IPS-18c (cell line): ENCODE results near the gene CYB561A3.
A peak's percentile ranks its signal among the peaks of the same experiment; 100 is the strongest.

Experiments
- H3K4me3 ChIP-seq: 2 replicates; pipeline ENCODE4 v1.7.0; 2013; ENCODE audit warnings: low read depth, mild to moderate bottlenecking, low read length, moderate library complexity; ENCODE audit not compliant: insufficient read depth
- H3K9me3 ChIP-seq: one replicate; pipeline ENCODE4 v1.6.1; 2013; ENCODE audit warnings: mild to moderate bottlenecking, low read length, moderate library complexity; ENCODE audit not compliant: control insufficient read depth, insufficient read depth

CYB561A3 gene

DNA sequence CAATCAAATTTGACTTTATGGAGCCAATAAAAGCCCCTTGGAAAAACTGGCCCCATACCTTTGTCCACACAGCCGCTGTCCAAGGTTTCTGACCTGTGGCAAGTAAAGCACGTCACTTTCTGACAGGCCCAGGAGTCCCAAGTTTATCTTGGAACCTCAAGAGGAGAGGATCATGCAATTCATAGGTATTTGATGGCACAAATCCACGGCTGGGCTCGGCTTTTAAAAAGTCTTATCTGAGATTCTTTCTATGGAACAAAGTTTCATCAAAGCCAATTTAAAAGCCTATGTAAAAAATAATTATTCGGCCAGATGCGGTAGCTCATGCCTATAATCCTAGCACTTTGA, 14.1 kb upstream of the CYB561A3 start:
- Histone ChIP-seq H3K4me3 (no peak overlapping the region), H3K9me3 (peaks cover 16% of the 10 kb centered on the region)

DNA sequence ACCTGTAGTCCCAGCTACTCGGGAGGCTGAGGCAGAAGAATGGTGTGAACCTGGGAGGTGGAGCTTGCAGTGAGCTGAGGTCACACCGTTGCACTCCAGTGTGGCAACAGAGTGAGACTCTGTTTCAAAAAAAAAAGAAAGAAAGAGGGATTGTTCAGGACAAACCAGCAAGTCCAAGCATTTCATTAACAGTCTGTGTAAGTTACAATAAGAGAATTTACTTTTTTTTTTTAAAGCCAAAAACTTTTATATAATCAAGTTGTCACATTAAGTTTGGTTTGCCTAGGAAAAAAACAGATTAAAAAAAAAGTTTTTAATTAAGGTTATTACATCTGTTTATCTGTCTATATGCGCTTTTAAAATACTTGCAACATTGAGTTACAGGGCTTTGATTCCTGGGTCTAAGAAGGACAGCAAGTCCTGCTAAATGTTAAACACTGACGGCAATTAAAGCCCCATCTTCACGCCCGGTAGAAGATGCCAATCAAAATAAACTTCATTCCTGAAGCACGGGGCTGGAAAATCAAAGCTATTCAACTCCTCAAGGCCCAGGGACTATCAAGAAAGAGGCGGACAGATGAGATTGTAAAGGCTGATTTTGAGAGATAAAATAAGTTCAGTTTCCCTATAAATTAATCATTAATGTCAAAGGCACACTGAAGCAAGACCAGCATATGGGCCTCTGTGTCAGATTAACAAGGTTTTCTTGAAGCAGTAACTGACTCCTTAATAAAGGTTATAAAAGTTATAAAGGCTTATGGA, 11.2 kb upstream of the CYB561A3 start:
- Histone ChIP-seq H3K4me3 (no peak overlapping the region), H3K9me3 (peaks cover 14% of the 10 kb centered on the region)

DNA sequence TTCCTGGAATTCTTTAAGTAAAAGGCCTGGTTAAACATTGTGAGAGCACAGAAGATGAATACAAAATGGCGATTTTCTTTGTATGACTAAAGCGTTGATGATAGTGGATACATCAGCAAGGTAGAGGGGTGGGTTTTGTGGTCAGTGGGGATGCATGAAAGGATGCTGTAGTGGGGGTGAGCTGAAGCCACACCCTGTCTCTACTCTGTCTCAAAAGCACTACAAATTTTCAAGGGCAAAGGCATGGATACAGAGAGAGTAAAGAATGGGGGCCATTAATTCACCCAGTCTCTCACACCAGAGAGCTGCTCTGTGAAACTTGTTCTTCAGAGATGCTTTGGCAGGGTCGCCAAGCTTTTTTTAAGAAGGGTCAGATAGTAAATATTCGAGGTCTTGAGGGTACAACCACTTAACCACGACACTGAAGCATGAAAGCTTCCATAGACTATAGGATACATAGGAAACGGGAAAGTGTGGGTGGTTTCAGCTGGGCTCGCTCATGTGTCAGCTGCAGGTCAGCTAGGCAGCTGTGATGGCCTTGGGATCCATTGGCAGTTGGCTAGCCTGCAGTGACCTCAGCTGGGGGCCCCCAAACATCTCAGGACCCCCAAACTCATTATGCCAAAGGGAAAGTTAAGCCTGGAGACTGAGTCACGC, 8.8 kb upstream of the CYB561A3 start:
- peaks cover 14% of the 10 kb centered on the region for H3K9me3 ChIP-seq
- no peak overlapping the region for H3K4me3 ChIP-seq

DNA sequence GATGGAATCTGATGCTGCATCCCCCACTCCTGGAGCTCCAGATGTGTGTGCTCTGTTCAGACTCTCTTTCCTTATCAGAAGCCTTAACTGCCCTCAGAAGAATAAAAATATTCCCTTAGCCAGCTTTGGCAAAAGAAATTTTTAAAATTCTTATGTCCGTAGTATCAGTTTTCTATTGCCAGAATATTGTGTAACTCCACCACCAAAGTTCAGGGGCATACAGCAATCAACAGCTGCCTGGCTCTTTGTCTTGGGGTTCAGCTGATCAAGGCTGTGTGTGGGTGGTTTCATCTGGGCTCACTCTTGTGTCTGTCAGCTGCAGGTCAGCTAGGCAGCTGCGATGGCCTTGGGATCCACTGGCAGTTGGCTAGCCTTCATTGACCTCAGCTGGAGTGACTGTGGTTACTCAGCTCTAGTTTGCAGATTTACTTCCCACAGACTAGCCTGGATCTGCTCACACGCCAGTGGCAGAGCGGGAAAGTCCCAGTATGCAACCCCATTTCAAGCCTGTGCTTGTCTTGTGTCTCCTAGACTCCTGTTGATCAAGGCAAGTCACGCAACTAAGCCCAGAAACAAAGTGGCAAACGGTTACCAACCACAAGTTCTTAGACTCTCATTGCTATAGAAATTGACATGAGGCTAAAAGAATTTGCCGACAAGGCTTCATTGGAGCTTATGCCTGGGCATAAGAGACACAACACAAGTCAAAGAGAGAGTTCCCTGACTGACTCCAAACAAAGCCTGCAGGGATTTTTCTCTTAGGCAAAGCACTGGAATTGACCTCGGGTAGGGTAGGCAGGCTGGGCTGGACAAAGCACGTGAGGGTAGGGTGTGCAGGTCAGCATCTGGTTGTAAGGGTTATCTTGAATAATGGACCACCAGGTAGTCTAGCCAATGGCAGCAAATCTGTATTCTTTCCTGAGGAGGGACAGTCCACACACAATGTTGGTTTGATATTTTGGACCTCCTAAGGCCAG, 8.0 kb upstream of the CYB561A3 start:
- Histone ChIP-seq H3K9me3 (peaks cover 14% of the 10 kb centered on the region), H3K4me3 (no peak overlapping the region)

DNA sequence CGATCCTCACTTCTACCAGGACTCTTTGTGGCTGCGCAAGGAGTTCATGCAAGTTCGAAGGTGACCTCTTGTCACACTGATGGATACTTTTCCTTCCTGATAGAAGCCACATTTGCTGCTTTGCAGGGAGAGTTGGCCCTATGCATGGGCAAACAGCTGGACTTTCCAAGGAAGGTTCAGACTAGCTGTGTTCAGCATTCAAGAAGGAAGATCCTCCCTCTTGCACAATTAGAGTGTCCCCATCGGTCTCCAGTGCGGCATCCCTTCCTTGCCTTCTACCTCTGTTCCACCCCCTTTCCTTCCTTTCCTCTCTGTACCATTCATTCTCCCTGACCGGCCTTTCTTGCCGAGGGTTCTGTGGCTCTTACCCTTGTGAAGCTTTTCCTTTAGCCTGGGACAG, 7.0 kb upstream of the CYB561A3 start:
- Histone ChIP-seq H3K9me3 (peaks cover 10% of the 10 kb centered on the region), H3K4me3 (no peak overlapping the region)

DNA sequence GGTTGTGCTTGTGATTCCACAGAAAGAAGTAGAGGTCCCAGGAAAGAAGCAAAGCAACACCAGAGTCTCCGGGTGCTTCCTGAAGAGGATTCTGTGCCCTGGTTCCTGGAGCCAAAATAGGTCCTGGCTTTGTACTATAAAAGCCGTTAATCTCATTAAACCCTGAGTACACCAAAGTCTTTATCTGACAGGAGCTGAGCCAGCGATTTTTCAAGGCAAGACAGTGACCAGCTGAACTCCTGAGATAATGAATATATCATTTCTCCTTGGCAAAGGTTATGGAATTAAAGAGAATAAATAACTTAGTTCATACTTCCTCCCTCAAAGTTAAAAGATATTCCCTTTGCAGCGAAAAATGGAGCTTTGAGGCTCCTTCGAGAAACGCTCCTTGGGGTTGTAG, 5.7 kb upstream of the CYB561A3 start:
- Histone ChIP-seq H3K4me3 (no peak overlapping the region), H3K9me3 (peaks cover 8% of the 10 kb centered on the region)

DNA sequence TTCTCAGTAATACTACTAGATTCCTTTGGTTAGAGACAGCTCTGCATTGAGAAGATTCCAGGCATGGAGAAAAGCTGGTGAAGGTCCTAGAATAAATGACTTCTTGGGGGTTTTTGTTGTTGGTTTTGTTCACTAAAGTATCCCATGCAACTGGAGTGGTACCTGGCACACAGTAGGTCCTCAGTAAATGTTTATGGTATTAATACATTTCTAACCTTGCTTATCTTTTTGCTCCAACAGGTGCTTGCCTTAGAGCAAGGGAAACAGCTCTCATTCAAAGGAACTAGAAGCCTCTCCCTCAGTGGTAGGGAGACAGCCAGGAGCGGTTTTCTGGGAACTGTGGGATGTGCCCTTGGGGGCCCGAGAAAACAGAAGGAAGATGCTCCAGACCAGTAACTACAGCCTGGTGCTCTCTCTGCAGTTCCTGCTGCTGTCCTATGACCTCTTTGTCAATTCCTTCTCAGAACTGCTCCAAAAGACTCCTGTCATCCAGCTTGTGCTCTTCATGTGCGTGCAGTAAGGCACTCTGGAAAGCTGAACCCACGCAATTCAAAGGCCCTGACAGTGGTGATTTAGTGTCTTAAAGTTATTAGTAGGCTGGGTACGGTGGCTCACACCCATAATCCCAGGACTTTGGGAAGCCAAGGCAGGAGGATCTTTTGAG, 2.5 kb upstream of the CYB561A3 start:
- H3K4me3 ChIP-seq, result no peak overlapping the region
- no peaks in the 10 kb centered on the region for H3K9me3 ChIP-seq

DNA sequence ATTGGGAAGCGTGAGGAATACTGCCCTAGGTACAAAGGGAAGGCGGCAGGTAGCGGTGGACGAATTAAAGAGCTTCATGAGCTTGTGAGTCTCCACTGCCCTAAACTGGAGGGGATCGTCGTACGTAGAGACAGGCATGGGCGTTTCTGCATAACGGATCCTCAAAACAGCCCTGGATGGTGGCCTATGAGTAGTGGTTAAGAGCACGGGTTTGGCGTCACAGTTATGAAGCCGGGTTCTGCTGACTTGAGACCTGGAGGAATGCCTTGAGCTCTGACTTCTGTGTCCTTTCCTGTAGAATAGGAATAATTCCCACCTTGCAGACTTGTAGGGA, 827 bp upstream of the CYB561A3 start:
- Histone ChIP-seq H3K4me3 (peak overlapping the region; percentile 55), H3K9me3 (no peaks in the 10 kb centered on the region)

DNA sequence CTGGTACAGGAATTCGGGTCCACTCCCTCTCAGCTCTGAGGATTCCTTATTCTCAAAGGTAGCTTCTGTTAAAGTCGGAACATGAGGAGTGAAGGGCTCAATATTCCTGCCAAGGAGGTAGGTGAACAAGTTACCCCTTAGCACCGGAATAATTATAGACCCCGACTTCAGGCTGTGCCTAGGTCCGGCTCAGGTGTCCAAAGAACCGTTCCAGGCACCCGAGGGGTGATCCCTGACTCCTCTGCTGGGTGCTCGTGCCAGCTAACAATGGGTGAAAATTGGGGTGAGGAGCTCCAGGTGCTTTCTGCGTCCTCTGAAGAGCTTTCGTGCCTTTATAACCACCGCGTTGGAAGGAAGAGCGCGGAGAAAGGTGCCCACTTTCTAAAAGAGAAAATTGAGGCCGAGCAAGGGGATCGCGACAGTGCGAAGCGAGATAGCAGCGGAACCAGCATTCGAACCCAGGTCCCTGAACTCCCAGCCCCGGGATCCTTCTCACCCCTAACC, 393 bp downstream of the CYB561A3 start:
- peak overlapping the region; percentile 55 for H3K4me3 ChIP-seq
- no peaks in the 10 kb centered on the region for H3K9me3 ChIP-seq

DNA sequence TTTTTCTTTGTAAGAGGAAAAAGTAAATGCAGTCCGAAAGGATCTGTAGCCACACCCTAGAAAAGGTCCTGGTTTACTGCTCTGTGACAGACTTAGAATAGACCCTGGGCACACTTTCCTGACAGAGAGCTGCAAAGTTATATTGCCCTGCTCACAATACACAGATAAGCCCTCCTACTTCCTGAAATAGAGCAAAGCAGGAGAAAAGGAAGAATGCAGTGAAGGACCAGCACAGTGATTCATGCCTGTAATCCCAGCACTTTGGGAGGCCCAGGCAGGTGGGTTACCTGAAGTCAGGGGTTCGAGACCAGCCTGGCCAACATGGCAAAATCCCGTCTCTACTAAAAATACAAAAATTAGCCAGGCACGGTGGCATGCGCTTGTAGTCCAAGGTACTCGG, 2.2 kb downstream of the CYB561A3 start:
- Histone ChIP-seq H3K4me3 (no peak overlapping the region), H3K9me3 (no peaks in the 10 kb centered on the region)

DNA sequence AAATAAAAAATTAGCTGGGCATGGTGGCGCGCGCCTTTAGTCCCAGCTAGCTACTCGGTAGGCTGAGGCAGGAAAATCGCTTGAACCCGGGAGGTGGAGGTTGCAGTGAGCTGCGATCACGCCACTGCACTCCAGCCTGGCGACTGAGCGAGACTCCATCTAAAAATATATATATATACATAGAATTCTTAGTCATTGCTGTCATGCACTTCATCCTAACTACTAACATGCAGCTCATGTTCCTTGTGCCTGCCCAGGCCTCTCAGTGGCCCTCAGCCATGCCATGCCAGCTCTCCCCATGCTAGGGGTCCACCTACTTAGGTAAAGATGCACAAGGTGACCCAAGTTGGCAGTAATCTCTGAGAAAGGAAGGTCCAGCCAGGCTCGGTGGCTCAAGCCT, 3.1 kb downstream of the CYB561A3 start:
- H3K4me3 ChIP-seq, result no peak overlapping the region

DNA sequence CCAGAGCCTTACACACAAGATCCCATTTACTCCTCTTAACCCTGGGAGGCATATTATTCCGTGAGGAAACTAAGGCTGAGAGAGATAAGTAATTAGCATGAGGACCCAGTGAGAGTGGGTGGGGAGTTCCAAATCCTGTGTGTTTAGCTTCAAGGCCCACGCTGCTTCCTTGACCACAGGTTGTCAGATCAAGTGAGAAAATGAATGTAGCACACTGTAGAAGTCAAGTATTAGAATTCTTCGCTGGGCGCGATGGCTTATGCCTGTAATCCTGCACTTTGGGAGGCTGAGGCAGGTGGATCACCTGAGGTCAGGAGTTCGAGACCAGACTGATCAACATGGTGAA, 3.8 kb downstream of the CYB561A3 start:
- H3K4me3 ChIP-seq, result no peak overlapping the region

More for the DNA sequence above, 3.1 kb downstream of the CYB561A3 start:
- no peaks in the 10 kb centered on the region for H3K9me3 ChIP-seq

DNA sequence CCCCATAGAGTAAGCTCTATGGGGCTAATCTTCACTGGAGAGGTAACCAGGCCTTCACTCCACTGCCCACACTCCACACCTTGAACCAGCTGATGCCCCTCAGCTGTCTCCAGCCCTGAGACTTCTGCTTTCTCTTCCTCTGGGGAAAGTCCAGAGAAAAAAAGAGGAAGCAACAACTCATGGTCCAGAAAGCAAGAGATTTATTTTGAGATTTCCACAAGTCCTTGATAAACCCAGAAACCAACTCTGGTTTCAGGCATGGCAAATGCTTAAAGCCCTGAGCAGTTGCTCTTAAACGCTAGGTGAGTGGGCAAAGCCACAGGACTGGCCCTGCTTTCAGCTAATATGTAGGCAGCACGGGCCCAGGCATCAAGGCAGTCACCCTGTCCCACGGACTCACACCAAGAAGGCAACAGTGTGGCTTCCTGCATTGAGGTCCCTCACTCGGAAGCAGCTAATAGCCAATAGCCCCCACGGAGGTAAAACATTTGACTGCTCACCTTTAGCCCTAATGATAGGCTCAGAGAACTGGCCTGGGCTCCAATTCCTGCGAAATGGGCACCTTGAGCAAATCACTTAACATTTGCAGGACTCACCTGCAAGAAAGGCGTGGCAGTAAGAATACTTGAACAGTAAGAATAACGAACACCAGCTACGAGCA, 4.3 kb downstream of the CYB561A3 start:
- Histone ChIP-seq H3K4me3 (no peak overlapping the region), H3K9me3 (no peaks in the 10 kb centered on the region)

More for the DNA sequence above, 3.8 kb downstream of the CYB561A3 start:
- no peaks in the 10 kb centered on the region for H3K9me3 ChIP-seq

DNA sequence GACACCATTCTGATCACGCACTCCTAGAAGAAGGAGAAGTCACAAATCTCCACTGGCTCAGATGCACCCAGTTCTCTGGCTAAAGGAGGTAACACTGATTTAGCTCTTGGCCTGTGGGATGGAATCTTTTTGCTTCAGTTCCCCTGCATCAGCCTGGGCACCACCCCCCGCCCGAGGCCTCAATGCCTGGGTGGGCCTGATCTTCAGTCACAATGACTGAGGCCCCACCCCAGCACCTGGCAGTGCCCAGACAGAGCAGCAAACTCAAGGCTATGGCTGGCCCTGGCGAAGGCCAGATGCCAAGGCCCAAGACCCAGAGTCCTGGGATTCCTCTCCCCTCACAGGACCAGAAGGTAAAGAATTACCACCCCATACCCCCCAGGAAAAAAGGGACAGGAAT, 5.0 kb downstream of the CYB561A3 start:
- Histone ChIP-seq H3K4me3 (no peak overlapping the region), H3K9me3 (no peaks in the 10 kb centered on the region)

DNA sequence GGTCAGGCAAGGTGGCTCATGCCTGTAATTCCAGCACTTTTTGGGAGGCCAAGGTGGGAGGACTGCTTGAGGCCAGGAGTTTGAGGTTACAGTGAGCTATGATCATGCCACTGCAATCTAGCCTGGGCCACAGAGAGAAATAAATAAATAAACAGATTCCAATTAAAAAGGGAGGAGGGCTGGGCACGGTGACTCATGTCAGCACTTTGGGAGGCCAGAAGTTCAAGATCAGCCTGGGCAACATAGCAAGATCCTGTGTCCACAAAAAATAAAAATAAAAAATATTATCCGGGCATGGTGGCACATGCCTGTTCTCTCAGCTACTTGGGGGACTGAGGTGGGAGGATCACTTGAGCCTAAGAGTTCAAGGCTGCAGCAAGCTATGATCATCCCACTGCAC, 7.5 kb downstream of the CYB561A3 start:
- H3K4me3 ChIP-seq, result no peak overlapping the region

DNA sequence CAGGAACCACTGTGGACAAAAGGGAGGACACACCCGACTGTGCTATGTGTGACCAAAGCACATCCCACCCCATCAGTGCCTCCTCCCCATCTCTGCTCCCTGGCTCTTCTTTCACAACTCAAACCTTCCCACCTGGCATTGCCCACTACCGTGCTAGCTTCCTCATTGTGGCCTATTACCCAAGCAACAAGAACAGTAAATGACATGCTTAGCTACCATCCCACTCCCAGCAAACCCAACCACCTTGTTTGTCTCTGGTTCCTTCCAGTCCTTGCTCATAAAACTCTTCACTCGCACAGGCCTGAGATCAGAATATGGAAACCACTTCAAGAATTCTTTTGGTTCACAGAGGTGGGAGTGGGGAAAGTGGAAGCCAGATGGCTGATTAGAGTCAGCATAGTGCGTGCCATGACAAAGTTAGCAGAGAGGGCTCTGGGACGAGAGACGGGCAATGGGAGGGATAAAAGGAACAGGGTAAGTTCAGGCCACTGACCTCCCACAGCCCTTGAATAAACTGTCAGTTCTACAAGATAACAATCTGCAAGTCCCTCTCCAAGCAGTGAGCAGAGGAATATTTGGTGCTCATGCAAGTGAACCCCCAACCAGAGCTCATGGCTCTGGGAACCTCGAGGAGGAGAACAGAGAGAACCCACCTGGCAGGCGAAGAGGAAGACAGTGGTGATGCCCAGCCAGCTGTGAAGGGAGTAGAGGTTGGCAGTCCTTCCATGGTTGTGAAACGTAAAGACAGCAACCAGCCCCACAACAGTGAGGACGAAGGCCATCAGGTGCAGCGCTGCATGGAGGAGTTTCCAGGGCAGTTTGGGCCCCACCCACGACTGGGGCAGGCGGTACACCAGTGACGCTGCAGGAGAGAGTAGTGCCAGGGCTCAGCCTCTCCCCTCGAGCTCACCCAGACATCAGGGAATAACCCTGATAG, 8.3 kb downstream of the CYB561A3 start:
- H3K4me3 ChIP-seq, result no peak overlapping the region

More for the DNA sequence above, 7.5 kb downstream of the CYB561A3 start:
- no peaks in the 10 kb centered on the region for H3K9me3 ChIP-seq

More for the DNA sequence above, 8.3 kb downstream of the CYB561A3 start:
- H3K9me3 ChIP-seq, result no peaks in the 10 kb centered on the region
